K562 (cell line): ENCODE results near the gene ATXN7L2. TPM values are rescaled to one million over a fixed set of nuclear protein-coding genes. Genes with fewer than 3 reads are reported as not detected.

Source experiments
- ATAC-seq: fragments of 200-7000 bp; cut with Tn5 transposase; 3 replicates; pipeline ENCODE4 v1.9.1; 2020; ENCODE audit warnings: moderate library complexity
- BruUV-seq: library from RNA; stranded (reverse); fragments of 400-500 nt; replicated peaks from 2 replicates; lab custom pipeline; 2021; lab: Mats Ljungman, UMichigan
- CTCF ChIA-PET: fragments of 300-600 bp; formaldehyde crosslinking; extraction: SDS; loops from one replicate; lab custom pipeline; 2021; ENCODE audit warnings: low intra/inter-chr PET ratio; lab: Yijun Ruan, JAX
- POLR2A ChIA-PET: fragments of 300-600, 350-650 bp; sonication (Branson Sonifier 250); formaldehyde crosslinking; extraction: SDS; loops from one replicate; lab custom pipeline; 2021; ENCODE audit warnings: antibody characterized with exemption, inconsistent platforms; lab: Yijun Ruan, JAX
- DNase-seq, 4 experiments: peaks; one replicate each; pipeline versions ENCODE4 v3.0.0 to v3.0.0-alpha.2; 2011 to 2018; ENCODE audit warnings: low spot score in 3 of 4, mixed read lengths in 3 of 4; ENCODE audit errors: extremely low read depth in 1 of 4
- FAIRE-seq: peaks from 2 replicates; lab custom pipeline; 2011; peaks lifted over from hg19 to GRCh38; lab: Jason Lieb, UNC
- H2AFZ ChIP-seq: 2 replicates; pipeline ENCODE4 v1.6.0; 2011; ENCODE audit warnings: low read depth, low read length, control low read depth, inconsistent platforms
- H3K27ac ChIP-seq: fragments of 200-600 bp; 3 replicates; pipeline ENCODE4 v1.8.0; 2011; ENCODE audit warnings: low read depth, mild to moderate bottlenecking, control low read depth, inconsistent platforms, low read length, moderate library complexity, mixed read lengths; ENCODE audit errors: extremely low read depth
- H3K27me3 ChIP-seq, 2 experiments: fragments of 300-600 bp in 1 of 2; 2 replicates in 1 of 2; 3 replicates in 1 of 2; pipeline versions ENCODE4 v1.6.0 to v1.8.0; 2011; ENCODE audit warnings: inconsistent platforms in 2 of 2, low read length in 2 of 2, mild to moderate bottlenecking in 1 of 2, mixed read lengths in 1 of 2, moderate library complexity in 1 of 2; ENCODE audit not compliant: control insufficient read depth in 2 of 2, insufficient read depth in 2 of 2
- H3K36me3 ChIP-seq: fragments of 300-600 bp; 3 replicates; pipeline ENCODE4 v1.8.0; 2011; ENCODE audit warnings: mild to moderate bottlenecking, low read length, inconsistent platforms; ENCODE audit not compliant: control insufficient read depth, insufficient read depth
- H3K4me1 ChIP-seq, 2 experiments: fragments of 200-600 bp in 1 of 2; replicated peaks in 1 of 2; 2 replicates in 1 of 2; 3 replicates in 1 of 2; pipeline versions ENCODE4 v1.5.1 to v1.8.0; 2011; ENCODE audit warnings: inconsistent platforms in 2 of 2, low read length in 2 of 2, mild to moderate bottlenecking in 1 of 2, mixed read lengths in 1 of 2, moderate library complexity in 1 of 2; ENCODE audit not compliant: control insufficient read depth in 2 of 2, insufficient read depth in 2 of 2
- H3K4me2 ChIP-seq: 2 replicates; pipeline ENCODE4 v1.6.1; 2011; ENCODE audit warnings: low read length, control low read depth, inconsistent platforms, mixed read lengths; ENCODE audit not compliant: insufficient read depth
- H3K4me3 ChIP-seq: fragments of 200-600 bp; sonication (generic), shearing (Covaris generic); 2 replicates; pipeline ENCODE4 v1.5.1; 2016; ENCODE audit warnings: control low read depth, inconsistent platforms
- H3K79me2 ChIP-seq: fragments of 200-600 bp; 3 replicates; pipeline ENCODE4 v1.8.0; 2011; ENCODE audit warnings: low read length, inconsistent platforms; ENCODE audit not compliant: control insufficient read depth, insufficient read depth
- H3K9ac ChIP-seq, 2 experiments: 2 replicates each; pipeline versions ENCODE4 v1.6.0 to v1.6.1; 2011; ENCODE audit warnings: low read depth in 2 of 2, low read length in 2 of 2, control low read depth in 1 of 2, inconsistent platforms in 1 of 2, mild to moderate bottlenecking in 1 of 2, mixed read lengths in 1 of 2; ENCODE audit not compliant: insufficient read depth in 1 of 2
- H3K9me1 ChIP-seq: one replicate; pipeline ENCODE4 v1.6.0; 2011; ENCODE audit warnings: inconsistent platforms, mild to moderate bottlenecking, low read length, moderate library complexity; ENCODE audit not compliant: control insufficient read depth, insufficient read depth
- H3K9me3 ChIP-seq: replicated peaks from 2 replicates; pipeline ENCODE4 v1.5.1; 2011; ENCODE audit warnings: low read depth, low read length, inconsistent platforms; ENCODE audit not compliant: control insufficient read depth, insufficient read depth
- H4K20me1 ChIP-seq: replicated peaks from 2 replicates; pipeline ENCODE4 v1.6.1; 2011; ENCODE audit warnings: low read length, inconsistent platforms, mixed read lengths; ENCODE audit not compliant: control insufficient read depth, insufficient read depth
- ARID3B ChIP-seq: fragments of 250-450 bp; sonication (Bioruptor Pico); IDR thresholded peaks from 2 replicates; pipeline ENCODE4 v1.4.0; 2020; ENCODE audit warnings: borderline replicate concordance
- C11orf30 ChIP-seq: fragments of 450-650 bp; IDR thresholded peaks from 2 replicates; pipeline ENCODE4 v1.6.1; 2016; ENCODE audit warnings: low read depth, mild to moderate bottlenecking
- FIP1L1 ChIP-seq: fragments of 200-400 bp; formaldehyde crosslinking; IDR thresholded peaks from 2 replicates; pipeline ENCODE4 v1.6.1; 2018; ENCODE audit warnings: mild to moderate bottlenecking, low read depth, low read length; ENCODE audit not compliant: poor library complexity, severe bottlenecking
- KDM4B ChIP-seq, 2 experiments: fragments of 450-650 bp in 1 of 2; sonication (generic) in 1 of 2; IDR thresholded peaks; 2 replicates each; pipeline ENCODE4 v1.6.1; 2016 to 2017; ENCODE audit warnings: borderline replicate concordance in 2 of 2, antibody characterized with exemption in 1 of 2, low read depth in 1 of 2, mild to moderate bottlenecking in 1 of 2
- LARP7 ChIP-seq: fragments of 450-650 bp; IDR thresholded peaks from 2 replicates; pipeline ENCODE4 v1.6.1; 2016
- MXD1 ChIP-seq: fragments of 250-450 bp; sonication (Bioruptor Pico); IDR thresholded peaks from 2 replicates; pipeline ENCODE4 v1.8.0; 2021; ENCODE audit warnings: borderline replicate concordance, mild to moderate bottlenecking, moderate library complexity; ENCODE audit not compliant: poor library complexity, severe bottlenecking
- NKRF ChIP-seq: fragments of 450-650 bp; IDR thresholded peaks from 2 replicates; pipeline ENCODE4 v1.6.1; 2016; ENCODE audit warnings: borderline replicate concordance
- THAP7 ChIP-seq: fragments of 250-450 bp; sonication (Bioruptor Pico); IDR thresholded peaks from 2 replicates; pipeline ENCODE4 v1.5.0; 2021
- ZBTB5 ChIP-seq: fragments of 450-650 bp; IDR thresholded peaks from 2 replicates; pipeline ENCODE4 v1.6.1; 2017; ENCODE audit warnings: antibody characterized with exemption
- ZNF146 ChIP-seq: IDR thresholded peaks from one replicate; pipeline ENCODE4 v1.6.1; 2018; ENCODE audit warnings: missing compliant biosample characterization; ENCODE audit not compliant: unreplicated experiment
- ZNF263 ChIP-seq: sonication (generic); formaldehyde crosslinking; IDR thresholded peaks from 2 replicates; pipeline ENCODE4 v1.8.0; 2022; ENCODE audit warnings: mild to moderate bottlenecking, missing genetic modification reagents, borderline replicate concordance
- WGBS: fragments of 100-300 bp; shearing (Covaris generic); methylation state at CpG from one replicate; pipeline ENCODE4 v1.1.6; 2016; ENCODE audit warnings: low coverage, mixed read lengths; ENCODE audit not compliant: insufficient coverage; ENCODE audit errors: missing lambda C conversion rate; 5-methylcytosine and 5-hydroxymethylcytosine counted together
- in situ Hi-C: fragments of 300-500 bp; cut with MboI; formaldehyde crosslinking; loops from 4 replicates; pipeline ENCODE4 v1.15.0; 2018; ENCODE audit warnings: inconsistent platforms, mixed read lengths
- intact Hi-C: fragments of 100-400 bp; cut with micrococcal nuclease; formaldehyde crosslinking; loops from 2 replicates; pipeline ENCODE4 v1.14.2; 2022
- polyA plus RNA-seq, 8 experiments: library from polyadenylated mRNA; depleted of rRNA in 4 of 8; stranded (reverse) in 5 of 8; unstranded in 3 of 8; fragments of >200 nt; fragmentation: Nextera tagmentation in 2 of 8; fragmentation: Illumina TruSeq in 1 of 8; extraction: Ambion mirVana in 2 of 8; extraction: Trizol in 1 of 8; gene quantifications; 2 replicates each; pipeline versions ENCODE4 v1.2.1 to v1.2.3, GENCODE V29; 2011 to 2014; ENCODE audit warnings: inconsistent platforms in 1 of 8, missing spikeins in 1 of 8
- total RNA-seq, 7 experiments: library from RNA; depleted of rRNA in 6 of 7; stranded (reverse); fragments of >200 nt in 6 of 7; fragmentation: Illumina TruSeq in 2 of 7; extraction: Trizol in 2 of 7; gene quantifications; 2 replicates each; pipeline versions ENCODE4 v1.2.1 to v1.2.3, GENCODE V29; 2011 to 2021; ENCODE audit warnings: low replicate concordance in 1 of 7

The ATXN7L2 gene
- total and polyA plus RNA-seq, 9 of the 15 experiments (the other 6 are each of a cell fraction or from before 2014, with no cell fraction given), result 0.21 to 10.4 (median 5.8) TPM

GRCh38 chr1:109493805-109494539, 10.3 kb downstream of the ATXN7L2 start, which contains the start of gene CYB561D1:
Gene CYB561D1, plus strand, starts transcription at chr1:109494094. Its CDS starts 46 bp downstream, at chr1:109494140.
- peak; percentile 85 for FAIRE-seq
- H3K4me3 ChIP-seq, result peak within 1 kb of the TSS; percentile 91
- DNase-seq, result peak; percentile 93 to 95 (median 94)
- H3K9ac ChIP-seq, result peak within 1 kb of the TSS; percentile 58 to 94
- peaks cover 13 to 30% of the 10 kb centered on the region in 2 experiments; a peak in 4 of 5 replicates for H3K4me1 ChIP-seq
- ATAC-seq, result peak; percentile 96
- H3K27me3 ChIP-seq, result no peaks in the 10 kb centered on the region
- peaks cover 43% of the 10 kb centered on the region; the same call in 2 of the 3 replicates for H3K36me3 ChIP-seq
- BruUV-seq, result no TSS peak
- H3K27ac ChIP-seq, result peak within 1 kb of the TSS; percentile 51
- no peaks in the 10 kb centered on the region for H3K9me1 ChIP-seq
- intact Hi-C loops (loop anchor here (1.0 to 5.0 kb wide), 2 partner anchors 38 to 217 kb away; no protein-coding TSS in a partner anchor), in situ Hi-C loops (no loop called here)
- peak within 1 kb of the TSS; percentile 91 for H3K4me2 ChIP-seq
- H2AFZ ChIP-seq, result peak within 1 kb of the TSS; percentile 99
- 1% methylated on average over 41 of the region's 44 CpGs for WGBS
- POLR2A ChIA-PET, result interaction anchor here (0.6 to 2.9 kb wide), 11 partner anchors 8 to 283 kb away, joined by 3 to 24 read pairs (median 4); partner anchors contain the start of gene AMIGO1
- H3K9me3 ChIP-seq, result no peaks in the 10 kb centered on the region
- H4K20me1 ChIP-seq, result no peaks in the 10 kb centered on the region; the same call in 1 of the 2 replicates
- CTCF ChIA-PET, result interaction anchor here (0.5 to 6.9 kb wide), 4 partner anchors 33 to 288 kb away, joined by 3 to 131 read pairs (median 4); no protein-coding TSS in a partner anchor
- peaks cover 5% of the 10 kb centered on the region; the same call in 1 of the 3 replicates for H3K79me2 ChIP-seq
- TF ChIP-seq C11orf30, result peak; percentile 87
- no peak; a peak in 1 of 4 replicates for TF ChIP-seq KDM4B (IDR thresholded peaks at IDR 0.05; ENCODE audit: borderline replicate concordance in 2 of 2, low read depth in 1 of 2)
- TF ChIP-seq ZNF146 (CRISPR knock-in tag), result no peak
- peak; percentile 76; the same call in 1 of the 2 replicates for TF ChIP-seq LARP7
- no peak for TF ChIP-seq ZBTB5
- TF ChIP-seq MXD1 (CRISPR knock-in tag), result peak; percentile 37
- peak; percentile 82 for TF ChIP-seq THAP7
- TF ChIP-seq ZNF263 (CRISPR knock-in tag), result peak; percentile 55; the same call in 1 of the 2 replicates
- TF ChIP-seq FIP1L1, result peak; percentile 87
- TF ChIP-seq NKRF, result peak; percentile 99
- TF ChIP-seq ARID3B (CRISPR knock-in tag), result 0 out of 2 replicates have a peak, but pooled peaks have one; percentile 76
